Regular cardiac myocyte (primary cell): Measurements from ENCODE around the gene RPL15. TPM values are rescaled to one million over a fixed set of nuclear protein-coding genes. Genes with fewer than 3 reads are reported as not detected.

ENCODE experiments used
- total RNA-seq: library from RNA; depleted of rRNA; stranded (reverse); fragments of >200 nt; gene quantifications from 2 replicates; pipeline ENCODE4 v1.2.3, GENCODE V29; 2014

Gene RPL15
- 3,366 and 3,997 TPM in 2 replicates for total RNA-seq

GRCh38 chr3:23916886-23917678 lies at the start of gene RPL15, which contains the start of gene NKIRAS1:
Gene RPL15 (plus strand): TSS chr3:23917132. CDS start chr3:23917860, 728 bp downstream.
Gene NKIRAS1 (minus strand): TSS chr3:23916990. CDS start chr3:23910904, 6,086 bp downstream.

GRCh38 chr3:23944861-23945662 lies 28.1 kb downstream of the RPL15 start, which contains the start of gene NR1D2:
Gene NR1D2 (plus strand): TSS chr3:23945286. CDS start chr3:23945579, 293 bp downstream.

Other genes with a start within 250 kb of the RPL15 start
- gene UBE2E1, start 111.2 kb upstream of the RPL15 start, total RNA-seq: 52.5 and 153 TPM in 2 replicates
- gene NKIRAS1, start 142 bp upstream of the RPL15 start, total RNA-seq: 16.9 and 21.7 TPM in 2 replicates
- 35.1 and 36.9 TPM in 2 replicates for gene NR1D2, start 28.2 kb downstream of the RPL15 start, total RNA-seq